ENCODE data around the gene CPT1A.

- TF ChIP-seq, protein P1, sequence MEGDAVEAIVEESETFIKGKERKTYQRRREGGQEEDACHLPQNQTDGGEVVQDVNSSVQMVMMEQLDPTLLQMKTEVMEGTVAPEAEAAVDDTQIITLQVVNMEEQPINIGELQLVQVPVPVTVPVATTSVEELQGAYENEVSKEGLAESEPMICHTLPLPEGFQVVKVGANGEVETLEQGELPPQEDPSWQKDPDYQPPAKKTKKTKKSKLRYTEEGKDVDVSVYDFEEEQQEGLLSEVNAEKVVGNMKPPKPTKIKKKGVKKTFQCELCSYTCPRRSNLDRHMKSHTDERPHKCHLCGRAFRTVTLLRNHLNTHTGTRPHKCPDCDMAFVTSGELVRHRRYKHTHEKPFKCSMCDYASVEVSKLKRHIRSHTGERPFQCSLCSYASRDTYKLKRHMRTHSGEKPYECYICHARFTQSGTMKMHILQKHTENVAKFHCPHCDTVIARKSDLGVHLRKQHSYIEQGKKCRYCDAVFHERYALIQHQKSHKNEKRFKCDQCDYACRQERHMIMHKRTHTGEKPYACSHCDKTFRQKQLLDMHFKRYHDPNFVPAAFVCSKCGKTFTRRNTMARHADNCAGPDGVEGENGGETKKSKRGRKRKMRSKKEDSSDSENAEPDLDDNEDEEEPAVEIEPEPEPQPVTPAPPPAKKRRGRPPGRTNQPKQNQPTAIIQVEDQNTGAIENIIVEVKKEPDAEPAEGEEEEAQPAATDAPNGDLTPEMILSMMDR (IDR thresholded peaks at IDR 0.05): no peak
- TF ChIP-seq POLR2AphosphoS5 (IDR thresholded peaks at IDR 0.05): no peak
Measured at GRCh38 chr11:68748061-68748460, 93.7 kb downstream of the CPT1A start.
